HG03575 (cell line): ENCODE results near the gene RAB4A.

Experiments
- ATAC-seq: cut with Tn5 transposase; IDR thresholded peaks from one replicate; pipeline ENCODE4 v1.9.1; 2021; ENCODE audit not compliant: unreplicated experiment, insufficient number of reproducible peaks, low FRiP score; ENCODE audit errors: extremely low read depth

RAB4A gene

GRCh38 chr1:229266274-229266673 lies 4.6 kb upstream of the RAB4A start:
- no peak for ATAC-seq

- no peak for ATAC-seq
Observed at GRCh38 chr1:229266832-229267500, 3.9 kb upstream of the RAB4A start.

GRCh38 chr1:229268505-229268904 lies 2.4 kb upstream of the RAB4A start:
- ATAC-seq: no peak

- no peak for ATAC-seq
Observed at GRCh38 chr1:229271448-229272159, 693 bp downstream of the RAB4A start.

- ATAC-seq: no peak
Observed at GRCh38 chr1:229272164-229273158, 1.6 kb downstream of the RAB4A start.

- no peak for ATAC-seq
Observed at GRCh38 chr1:229273507-229274232, 2.8 kb downstream of the RAB4A start.

GRCh38 chr1:229275005-229275404 lies 4.1 kb downstream of the RAB4A start:
- no peak for ATAC-seq

- no peak for ATAC-seq
Observed at GRCh38 chr1:229278120-229278741, 7.3 kb downstream of the RAB4A start.

GRCh38 chr1:229279242-229279641 lies 8.3 kb downstream of the RAB4A start:
- ATAC-seq: no peak

GRCh38 chr1:229280037-229280828 lies 9.3 kb downstream of the RAB4A start:
- no peak for ATAC-seq

- ATAC-seq: no peak
Observed at GRCh38 chr1:229280921-229281320, 10.0 kb downstream of the RAB4A start.

- no peak for ATAC-seq
Observed at GRCh38 chr1:229281339-229281926, 10.5 kb downstream of the RAB4A start.

- no peak for ATAC-seq
Observed at GRCh38 chr1:229282295-229282823, 11.4 kb downstream of the RAB4A start.

- no peak for ATAC-seq
Observed at GRCh38 chr1:229283183-229283611, 12.3 kb downstream of the RAB4A start.

- no peak for ATAC-seq
Observed at GRCh38 chr1:229284887-229285286, 14.0 kb downstream of the RAB4A start.

GRCh38 chr1:229285440-229285839 lies 14.5 kb downstream of the RAB4A start:
- no peak for ATAC-seq

- no peak for ATAC-seq
Observed at GRCh38 chr1:229286099-229286766, 15.3 kb downstream of the RAB4A start.
